GM18505 (cell line): ENCODE data around the gene NSG1.
"Not testable (repeated sequence)": the region's sequence is repeated elsewhere in the genome, so short reads cannot be mapped to it uniquely, and the experiment has no call there.

Source experiments
- ATAC-seq: cut with Tn5 transposase; IDR thresholded peaks from one replicate; pipeline ENCODE4 v1.9.1; 2021; ENCODE audit not compliant: unreplicated experiment
- POLR2A ChIP-seq: IDR thresholded peaks from 4 replicates; pipeline ENCODE4 v1.6.1; 2011; ENCODE audit warnings: borderline replicate concordance; ENCODE audit not compliant: insufficient read depth, insufficient read length; ENCODE audit errors: extremely low read depth

NSG1 gene, protein sequence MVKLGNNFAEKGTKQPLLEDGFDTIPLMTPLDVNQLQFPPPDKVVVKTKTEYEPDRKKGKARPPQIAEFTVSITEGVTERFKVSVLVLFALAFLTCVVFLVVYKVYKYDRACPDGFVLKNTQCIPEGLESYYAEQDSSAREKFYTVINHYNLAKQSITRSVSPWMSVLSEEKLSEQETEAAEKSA

DNA sequence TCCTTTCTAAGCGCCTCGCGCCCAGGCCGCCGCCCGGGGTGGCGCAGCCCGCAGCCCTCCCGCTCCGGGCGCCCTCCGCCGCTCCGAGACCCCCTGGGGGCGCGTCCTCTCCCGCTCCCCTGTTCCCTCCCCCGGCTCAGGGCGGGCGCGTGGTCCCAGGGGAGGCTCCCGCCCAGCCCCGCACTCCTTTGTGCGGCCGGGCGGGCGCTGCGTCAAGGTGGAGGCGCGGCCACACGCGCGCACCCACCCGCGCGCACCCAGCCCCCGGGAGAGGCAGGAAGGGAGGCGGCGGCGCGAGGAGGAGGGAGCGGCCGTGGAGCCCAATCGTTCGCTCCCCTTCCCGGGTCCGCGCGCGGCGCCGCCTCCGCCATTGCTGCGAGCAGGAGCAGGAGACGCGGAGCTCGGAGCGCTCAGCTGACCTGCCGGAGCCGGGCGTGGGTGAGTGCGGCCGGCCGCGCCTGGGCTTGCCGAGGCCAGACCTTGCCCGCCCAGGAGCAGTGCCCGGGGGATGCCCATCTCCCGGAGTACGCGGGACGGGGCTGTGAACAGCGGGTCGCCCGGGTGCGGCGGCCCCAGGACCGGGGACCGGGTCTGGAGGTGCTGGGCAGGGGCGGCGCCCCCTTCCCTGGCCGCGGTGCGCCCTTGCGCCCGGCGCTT is at the start of gene NSG1:
Gene NSG1 (plus strand): TSS at position 367 of the 657 bp plus-strand sequence. CDS start 528 bp downstream, outside the sequence.
- TF ChIP-seq POLR2A: no peak
- no peak for ATAC-seq

DNA sequence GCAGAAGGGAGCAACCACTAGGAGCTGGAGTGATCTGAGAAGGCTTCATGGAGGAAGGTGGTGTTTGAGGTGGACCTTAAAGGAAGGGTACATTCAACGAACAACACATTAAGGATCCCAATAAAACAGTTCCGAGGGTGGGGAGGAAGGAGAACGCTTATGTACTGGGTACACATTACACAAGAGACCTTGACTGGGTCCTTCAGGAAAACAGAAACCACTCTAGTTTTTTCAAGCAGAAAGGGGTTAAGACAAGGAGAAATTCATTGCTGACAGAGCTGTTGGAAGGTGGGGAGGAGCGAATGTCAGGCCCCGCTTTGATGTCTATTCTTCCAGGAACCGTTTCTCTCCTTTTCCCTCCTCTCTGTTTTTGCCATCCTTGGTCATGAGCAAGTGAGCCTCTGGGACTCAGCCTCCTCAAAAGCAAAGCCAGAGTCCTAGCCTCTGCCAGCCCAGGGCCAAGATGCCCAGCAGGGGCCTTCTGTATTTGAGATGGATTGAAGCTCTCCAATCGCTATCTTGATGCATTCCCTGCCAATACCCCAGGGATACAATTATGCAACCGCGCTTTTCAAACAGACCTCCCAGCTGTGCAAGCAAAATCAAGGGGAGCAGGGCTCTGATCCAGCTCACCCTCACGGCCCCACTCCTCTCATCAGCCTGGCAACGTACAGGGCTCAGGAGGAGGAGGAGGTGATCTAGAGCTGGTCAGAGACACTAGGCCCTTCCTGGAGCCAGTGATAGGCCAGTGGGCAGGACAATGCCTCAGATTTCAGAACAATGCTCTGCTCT is 48.5 kb upstream of the NSG1 start:
- ATAC-seq: no peak
- TF ChIP-seq POLR2A: no peak

DNA sequence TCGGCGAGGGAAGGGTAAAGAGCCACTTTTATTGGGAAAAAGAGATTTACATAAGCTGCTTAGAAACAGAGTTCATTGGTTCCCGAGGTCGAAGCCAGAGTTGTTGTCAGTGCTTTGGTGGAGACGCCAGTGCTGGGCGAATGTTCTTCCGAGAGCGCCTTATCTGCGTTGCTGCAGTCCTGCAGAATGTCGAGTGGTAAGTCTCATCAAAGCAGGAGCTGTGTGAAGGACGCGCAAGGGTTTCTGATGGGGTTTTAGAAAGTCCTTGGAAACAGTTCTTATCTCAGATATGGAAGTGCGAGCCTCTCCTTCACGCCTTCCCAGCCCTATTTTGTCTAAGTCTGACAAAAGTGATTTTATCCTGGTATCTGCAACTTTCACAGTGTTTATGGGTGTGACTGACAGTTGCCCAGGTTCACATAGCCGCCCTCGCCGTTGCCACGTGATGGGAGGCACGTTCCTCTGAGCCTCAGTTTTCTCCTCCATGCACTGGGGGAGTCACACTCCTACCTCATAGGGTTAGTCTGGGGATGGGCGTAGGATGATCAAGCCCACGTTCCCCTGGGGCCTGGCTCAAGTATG is 47.3 kb upstream of the NSG1 start:
- no peak for ATAC-seq
- no peak for TF ChIP-seq POLR2A

DNA sequence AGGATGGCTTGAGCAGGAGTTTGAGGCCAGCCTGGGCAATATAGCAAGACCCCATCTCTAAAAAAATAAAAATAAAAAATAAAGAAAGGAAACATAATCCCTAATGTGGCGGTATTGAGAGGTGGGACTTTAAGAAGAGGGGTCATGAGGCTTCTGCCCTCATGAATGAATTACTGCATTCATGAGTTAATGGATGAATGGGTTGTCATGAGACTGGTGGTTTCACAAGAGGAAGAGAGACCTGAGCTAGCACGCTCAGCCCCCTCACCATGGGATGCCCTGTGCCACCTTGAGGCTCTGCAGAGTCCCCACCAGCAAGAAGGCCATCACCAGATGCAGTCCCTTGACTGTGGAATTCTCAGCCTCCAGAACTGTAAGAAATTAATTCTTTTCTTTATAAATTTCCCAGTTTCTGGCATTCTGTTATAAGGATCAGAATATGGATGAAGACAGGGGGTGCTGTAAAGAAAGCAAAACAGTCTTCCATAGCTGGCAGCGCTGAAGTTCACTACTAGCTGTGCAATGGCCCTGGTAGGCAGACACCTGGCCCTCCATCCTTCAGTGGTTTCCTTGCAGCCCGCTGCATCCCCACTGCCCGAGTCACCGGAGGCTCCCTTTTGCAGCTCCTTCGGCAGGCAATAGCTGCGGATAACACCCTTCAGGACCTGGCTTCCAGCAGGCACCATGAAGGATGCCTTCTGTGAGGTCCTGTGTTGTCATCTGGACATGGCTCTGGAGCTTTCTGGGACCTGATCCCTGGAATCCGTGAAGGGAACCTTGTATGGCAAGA is 44.8 kb upstream of the NSG1 start:
- no peak for TF ChIP-seq POLR2A
- ATAC-seq: no peak

DNA sequence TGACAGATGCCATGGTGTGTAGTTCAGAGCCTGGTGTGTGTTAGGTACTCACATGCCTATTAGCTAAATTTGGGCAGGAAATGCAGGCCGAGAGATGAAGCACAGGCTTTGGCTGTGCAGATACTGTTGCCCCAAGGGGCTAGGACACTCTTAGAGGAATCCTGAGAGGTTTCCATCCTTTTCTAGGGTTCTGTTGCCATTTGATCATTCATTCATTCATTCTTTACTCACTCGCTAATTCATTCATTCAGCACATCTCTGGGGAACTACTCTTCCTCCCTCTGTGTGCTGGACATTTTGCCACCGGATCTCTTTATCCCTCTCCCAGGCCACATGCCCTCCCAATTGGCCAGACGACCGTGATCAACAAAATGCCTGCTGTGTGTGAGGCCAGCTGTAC is 43.9 kb upstream of the NSG1 start:
- no peak for TF ChIP-seq POLR2A
- no peak for ATAC-seq

DNA sequence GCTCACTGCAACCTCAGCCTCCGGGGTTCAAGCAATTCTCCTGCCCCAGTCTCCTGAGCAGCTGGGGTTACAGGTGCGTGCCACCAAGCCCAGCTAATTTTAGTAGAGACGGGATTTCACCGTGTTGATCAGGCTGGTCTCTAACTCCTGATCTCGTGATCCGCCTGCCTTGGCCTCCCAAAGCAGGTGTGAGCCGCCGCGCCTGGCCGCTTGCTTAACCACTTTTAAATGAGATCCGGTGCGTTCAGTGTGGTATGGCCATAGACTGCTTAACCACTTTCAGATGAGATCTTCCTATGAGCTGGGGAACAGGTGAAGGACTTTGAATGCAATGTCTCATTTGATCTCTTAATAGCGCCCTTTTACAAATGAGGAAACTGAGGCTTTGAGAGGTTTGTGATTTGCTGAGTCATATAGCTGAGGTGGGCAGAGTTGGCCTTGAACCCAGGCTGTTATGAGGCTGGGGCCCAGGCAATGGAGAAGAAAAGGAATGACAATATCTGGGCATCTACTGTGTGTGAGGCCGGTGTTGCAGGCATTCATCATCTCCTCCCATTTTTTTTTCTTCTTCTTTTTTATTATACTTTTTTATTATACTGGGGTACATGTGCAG is 41.9 kb upstream of the NSG1 start:
- no peak for TF ChIP-seq POLR2A
- peak; percentile 53 for ATAC-seq

DNA sequence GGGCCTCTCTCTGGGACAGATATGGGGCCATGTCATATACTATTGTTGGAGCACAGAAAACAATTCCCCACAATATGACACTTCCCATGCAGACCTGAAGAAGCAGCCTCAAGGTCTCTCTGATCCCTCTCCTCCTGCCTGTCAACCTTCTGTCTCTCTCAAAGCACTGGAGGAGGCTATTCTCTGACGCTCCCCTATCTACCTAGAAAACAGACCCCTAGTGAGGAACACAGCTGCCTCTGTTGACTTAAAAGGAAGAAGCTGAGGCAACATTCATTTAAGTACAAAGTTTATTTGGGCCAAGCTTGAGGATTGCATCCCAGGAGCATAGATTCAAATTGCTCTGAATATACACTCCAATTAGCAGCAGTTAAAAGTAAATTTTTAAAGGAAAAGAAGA is 39.3 kb upstream of the NSG1 start:
- no peak for ATAC-seq
- TF ChIP-seq POLR2A: no peak

DNA sequence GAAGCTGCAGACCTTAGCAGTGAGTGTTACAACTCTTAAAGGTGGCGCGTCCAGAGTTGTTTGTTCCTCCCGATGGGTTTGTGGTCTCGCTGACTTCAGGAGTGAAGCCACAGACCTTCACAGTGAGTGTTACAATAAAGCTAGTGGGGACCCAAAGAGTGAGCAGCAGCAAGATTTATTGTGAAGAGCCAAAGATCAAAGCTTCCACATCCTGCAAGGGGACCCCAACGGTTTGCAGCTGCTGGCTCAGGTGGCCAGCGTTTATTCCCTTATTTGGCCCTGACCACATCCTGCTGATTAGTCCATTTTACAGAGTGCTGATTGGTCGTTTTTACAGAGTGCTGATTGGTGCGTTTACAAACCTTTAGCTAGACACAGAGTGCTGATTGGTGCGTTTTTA is 38.3 kb upstream of the NSG1 start:
- not testable (repeated sequence) for ATAC-seq

DNA sequence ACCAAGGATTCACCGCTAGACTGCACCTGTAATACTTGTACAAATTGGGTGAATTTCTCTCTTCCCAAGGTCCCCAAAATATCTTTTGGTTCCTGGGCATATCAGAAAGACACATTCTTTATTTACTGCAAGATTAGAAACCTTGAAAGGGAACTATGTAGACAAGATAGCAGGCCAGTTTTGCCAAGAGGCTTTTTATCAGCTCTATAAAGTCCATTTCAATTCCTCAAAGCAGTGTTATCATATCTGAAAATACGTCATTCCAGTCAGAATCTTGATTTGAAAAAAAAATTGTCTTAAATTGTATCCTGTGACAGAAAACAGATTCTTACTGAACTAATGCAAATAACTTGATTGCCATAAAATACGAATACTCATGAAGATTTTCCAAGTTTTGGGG is 37.0 kb upstream of the NSG1 start:
- no peak for TF ChIP-seq POLR2A
- no peak for ATAC-seq

DNA sequence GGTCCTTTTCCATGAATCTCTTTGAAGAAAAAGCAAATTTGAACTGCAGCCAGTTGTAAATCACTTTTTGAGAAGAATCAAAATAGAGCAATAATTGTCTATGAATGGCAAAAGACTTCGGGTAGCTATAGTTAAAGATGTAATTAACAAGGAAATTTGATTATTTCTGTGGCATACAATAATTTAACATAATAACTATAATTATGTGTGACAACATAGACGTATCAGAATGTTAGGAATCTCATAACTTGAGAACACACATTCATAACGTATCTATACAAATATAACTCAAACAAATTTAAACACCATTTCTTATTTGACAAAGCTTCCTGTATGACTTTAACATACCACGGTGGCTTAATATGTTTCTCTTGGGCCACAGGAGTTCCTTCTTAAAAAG is 36.0 kb upstream of the NSG1 start:
- no peak for TF ChIP-seq POLR2A
- ATAC-seq: no peak

DNA sequence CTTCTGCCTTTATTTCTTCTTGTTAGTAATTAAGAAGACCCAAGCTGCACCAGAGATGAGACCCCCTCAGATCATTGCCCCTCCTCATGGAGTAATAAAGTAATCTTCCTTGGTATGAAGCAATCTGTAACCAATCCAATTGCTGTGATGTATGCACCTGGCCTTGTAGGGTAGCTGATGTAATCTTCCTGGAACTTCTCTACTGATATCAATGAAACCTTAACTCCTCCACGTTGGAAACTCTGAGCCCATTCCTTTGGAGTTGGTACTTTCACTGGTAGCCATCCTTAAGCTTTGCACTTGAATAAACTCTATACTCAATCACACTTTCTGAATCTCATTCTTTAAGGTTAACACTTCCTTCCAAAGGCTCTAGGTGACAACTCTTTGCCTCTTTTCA is 31.6 kb upstream of the NSG1 start:
- ATAC-seq: no peak
- no peak for TF ChIP-seq POLR2A

DNA sequence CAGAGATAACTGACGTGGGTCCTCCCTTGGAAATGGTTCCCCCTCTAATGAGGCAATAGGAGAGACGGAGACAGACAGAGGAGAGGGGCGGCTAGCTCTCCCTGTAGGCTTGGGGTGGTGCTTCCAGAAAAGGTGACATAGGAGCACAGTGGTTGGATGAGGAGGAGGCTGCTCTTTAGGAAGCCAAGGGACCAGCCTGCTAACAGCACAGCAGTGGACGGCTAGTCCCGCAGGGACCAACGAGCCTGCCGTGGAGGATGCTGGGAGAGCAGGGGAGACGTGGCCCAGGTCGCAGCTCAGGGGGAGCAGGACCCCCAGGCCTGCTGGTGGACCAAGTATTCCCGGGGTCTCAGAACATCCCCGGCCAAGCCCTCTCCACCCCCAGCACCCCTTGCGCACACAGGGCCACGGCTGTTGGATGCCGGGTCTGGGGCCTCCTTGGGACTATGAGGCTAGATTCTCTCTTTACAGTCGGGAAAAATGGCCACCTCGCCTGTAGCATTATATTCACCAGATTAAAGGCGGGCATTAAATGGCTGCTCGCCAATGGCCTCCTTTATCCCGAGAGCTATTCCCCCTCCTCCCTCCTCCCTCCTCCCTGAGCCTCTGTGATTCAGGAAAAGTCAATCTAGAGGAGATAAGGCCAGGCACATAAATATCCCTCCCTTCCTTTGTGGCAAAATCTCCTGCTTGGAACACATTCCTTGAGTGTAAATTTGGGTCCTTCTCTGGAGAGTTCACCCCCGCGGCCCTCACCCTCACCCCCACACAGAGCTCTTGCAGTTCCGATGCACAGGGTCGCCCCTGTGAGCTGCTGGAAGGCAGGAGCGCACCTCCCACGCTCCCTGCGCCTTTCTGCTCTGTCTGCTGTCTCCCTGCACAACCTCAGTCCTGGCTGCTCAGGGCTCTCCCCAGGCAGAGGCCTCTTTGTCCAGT is 30.5 kb upstream of the NSG1 start:
- ATAC-seq: no peak
- TF ChIP-seq POLR2A: no peak
